ENCODE measurements around the gene SUDS3. TPM values are rescaled to one million over a fixed set of nuclear protein-coding genes. Genes with fewer than 3 reads are reported as not detected.

Gene SUDS3
- polyA plus RNA-seq, 1 of the 3 experiments (the other 2 are of a cell fraction): 15.0 TPM

- H3K36me3 ChIP-seq (replicated peaks in 1 of 2; ENCODE audit: control insufficient read depth in 1 of 2, insufficient read depth in 2 of 2, low read length in 1 of 2): peaks cover 0 to 3% of the 10 kb centered on the region in 2 experiments
- no peak overlapping the region for H3K9ac ChIP-seq
- H3K4me3 ChIP-seq (ENCODE audit: low read depth in 2 of 2, low read length in 1 of 2): no peak overlapping the region
- WGBS (ENCODE audit: low lambda C conversion rate): 79% methylated on average over 6 of the region's 6 CpGs
- CTCF ChIA-PET: interaction anchor here (1.3 kb wide), 1 partner anchor 153 kb away, joined by 3 read pairs; no protein-coding TSS in a partner anchor
- POLR2A ChIA-PET: no interaction called here
- no peaks in the 10 kb centered on the region for H3K9me2 ChIP-seq
- no peaks in the 10 kb centered on the region for H4K20me1 ChIP-seq (ENCODE audit: insufficient read depth)
- peaks cover 0 to 20% of the 10 kb centered on the region in 2 experiments; a peak in 2 of 4 replicates for H3K4me1 ChIP-seq (ENCODE audit: control insufficient read depth in 1 of 2, insufficient read depth in 2 of 2, low read depth in 1 of 2, low read length in 1 of 2)
- H3K27ac ChIP-seq (ENCODE audit: low read depth in 2 of 2, low read length in 1 of 2): no peak overlapping the region
- H3F3A ChIP-seq (replicated peaks; ENCODE audit: insufficient read depth): no peaks in the 10 kb centered on the region
- no peak overlapping the region for H2AFZ ChIP-seq (ENCODE audit: low read depth)
- no peak overlapping the region for H3K4me2 ChIP-seq
- H3K9me3 ChIP-seq: no peaks in the 10 kb centered on the region
- DNase-seq: no peak
- peaks cover 25% of the 10 kb centered on the region for H3K79me2 ChIP-seq (ENCODE audit: insufficient read depth)
- H3K27me3 ChIP-seq (ENCODE audit: insufficient read depth): no peaks in the 10 kb centered on the region
- TF ChIP-seq MEF2A (IDR thresholded peaks at IDR 0.05; ENCODE audit: borderline replicate concordance, low read depth) (no peak), MXI1 (IDR thresholded peaks at IDR 0.05; ENCODE audit: low read depth, low read length) (no peak), IRF3 (IDR thresholded peaks at IDR 0.05; ENCODE audit: low read depth, low read length) (no peak), FOSL2 (IDR thresholded peaks at IDR 0.05; ENCODE audit: borderline replicate concordance, low read depth) (no peak), SIN3A (IDR thresholded peaks at IDR 0.05; ENCODE audit: borderline replicate concordance, low read depth, low read length) (no peak), SMC3 (IDR thresholded peaks at IDR 0.05; ENCODE audit: low read depth, low read length) (no peak)
Observed at GRCh38 chr12:118337194-118337838, 39.0 kb upstream of the SUDS3 start.

DNA sequence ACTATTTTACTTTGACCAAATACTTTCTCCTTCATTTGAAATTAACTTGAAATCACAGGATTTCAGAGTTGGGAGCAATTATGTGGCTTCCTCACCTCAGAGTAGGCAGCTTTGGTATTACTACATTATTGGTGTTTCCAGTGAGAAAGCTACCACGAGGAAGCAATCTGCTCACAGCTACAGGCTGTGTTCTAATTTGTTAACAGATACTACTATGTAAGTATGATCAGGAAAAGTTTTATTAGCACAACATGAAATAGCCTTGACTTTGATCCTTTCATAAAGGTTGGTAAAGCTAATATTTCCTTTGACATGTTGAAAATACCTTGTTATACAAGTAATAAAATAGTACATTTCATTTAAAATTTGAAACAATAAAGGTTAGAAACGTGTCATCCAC, 34.3 kb upstream of the SUDS3 start:
- CTCF ChIA-PET: interaction anchor here (1.7 kb wide), 1 partner anchor 34 kb away, joined by 6 read pairs; the partner anchor contains the start of gene SUDS3
- no peaks in the 10 kb centered on the region for H4K20me1 ChIP-seq (ENCODE audit: insufficient read depth)
- peaks cover 38% of the 10 kb centered on the region for H3K79me2 ChIP-seq (ENCODE audit: insufficient read depth)
- H3K4me2 ChIP-seq: no peak overlapping the region
- peaks cover 0 to 2% of the 10 kb centered on the region in 2 experiments for H3K36me3 ChIP-seq (replicated peaks in 1 of 2; ENCODE audit: control insufficient read depth in 1 of 2, insufficient read depth in 2 of 2, low read length in 1 of 2)
- TF ChIP-seq FOXJ3 (CRISPR knock-in tag; IDR thresholded peaks at IDR 0.05) (no peak), GATA2 (CRISPR knock-in tag; IDR thresholded peaks at IDR 0.05) (no peak), MXI1 (IDR thresholded peaks at IDR 0.05; ENCODE audit: low read depth, low read length) (no peak), ELF1 (IDR thresholded peaks at IDR 0.05) (no peak), NRF1 (IDR thresholded peaks at IDR 0.05; ENCODE audit: low read depth, low read length) (no peak), JUND (IDR thresholded peaks at IDR 0.05) (no peak)
- TF ChIP-seq, protein P1, sequence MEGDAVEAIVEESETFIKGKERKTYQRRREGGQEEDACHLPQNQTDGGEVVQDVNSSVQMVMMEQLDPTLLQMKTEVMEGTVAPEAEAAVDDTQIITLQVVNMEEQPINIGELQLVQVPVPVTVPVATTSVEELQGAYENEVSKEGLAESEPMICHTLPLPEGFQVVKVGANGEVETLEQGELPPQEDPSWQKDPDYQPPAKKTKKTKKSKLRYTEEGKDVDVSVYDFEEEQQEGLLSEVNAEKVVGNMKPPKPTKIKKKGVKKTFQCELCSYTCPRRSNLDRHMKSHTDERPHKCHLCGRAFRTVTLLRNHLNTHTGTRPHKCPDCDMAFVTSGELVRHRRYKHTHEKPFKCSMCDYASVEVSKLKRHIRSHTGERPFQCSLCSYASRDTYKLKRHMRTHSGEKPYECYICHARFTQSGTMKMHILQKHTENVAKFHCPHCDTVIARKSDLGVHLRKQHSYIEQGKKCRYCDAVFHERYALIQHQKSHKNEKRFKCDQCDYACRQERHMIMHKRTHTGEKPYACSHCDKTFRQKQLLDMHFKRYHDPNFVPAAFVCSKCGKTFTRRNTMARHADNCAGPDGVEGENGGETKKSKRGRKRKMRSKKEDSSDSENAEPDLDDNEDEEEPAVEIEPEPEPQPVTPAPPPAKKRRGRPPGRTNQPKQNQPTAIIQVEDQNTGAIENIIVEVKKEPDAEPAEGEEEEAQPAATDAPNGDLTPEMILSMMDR (IDR thresholded peaks at IDR 0.05): no peak
- TF ChIP-seq, protein P2, sequence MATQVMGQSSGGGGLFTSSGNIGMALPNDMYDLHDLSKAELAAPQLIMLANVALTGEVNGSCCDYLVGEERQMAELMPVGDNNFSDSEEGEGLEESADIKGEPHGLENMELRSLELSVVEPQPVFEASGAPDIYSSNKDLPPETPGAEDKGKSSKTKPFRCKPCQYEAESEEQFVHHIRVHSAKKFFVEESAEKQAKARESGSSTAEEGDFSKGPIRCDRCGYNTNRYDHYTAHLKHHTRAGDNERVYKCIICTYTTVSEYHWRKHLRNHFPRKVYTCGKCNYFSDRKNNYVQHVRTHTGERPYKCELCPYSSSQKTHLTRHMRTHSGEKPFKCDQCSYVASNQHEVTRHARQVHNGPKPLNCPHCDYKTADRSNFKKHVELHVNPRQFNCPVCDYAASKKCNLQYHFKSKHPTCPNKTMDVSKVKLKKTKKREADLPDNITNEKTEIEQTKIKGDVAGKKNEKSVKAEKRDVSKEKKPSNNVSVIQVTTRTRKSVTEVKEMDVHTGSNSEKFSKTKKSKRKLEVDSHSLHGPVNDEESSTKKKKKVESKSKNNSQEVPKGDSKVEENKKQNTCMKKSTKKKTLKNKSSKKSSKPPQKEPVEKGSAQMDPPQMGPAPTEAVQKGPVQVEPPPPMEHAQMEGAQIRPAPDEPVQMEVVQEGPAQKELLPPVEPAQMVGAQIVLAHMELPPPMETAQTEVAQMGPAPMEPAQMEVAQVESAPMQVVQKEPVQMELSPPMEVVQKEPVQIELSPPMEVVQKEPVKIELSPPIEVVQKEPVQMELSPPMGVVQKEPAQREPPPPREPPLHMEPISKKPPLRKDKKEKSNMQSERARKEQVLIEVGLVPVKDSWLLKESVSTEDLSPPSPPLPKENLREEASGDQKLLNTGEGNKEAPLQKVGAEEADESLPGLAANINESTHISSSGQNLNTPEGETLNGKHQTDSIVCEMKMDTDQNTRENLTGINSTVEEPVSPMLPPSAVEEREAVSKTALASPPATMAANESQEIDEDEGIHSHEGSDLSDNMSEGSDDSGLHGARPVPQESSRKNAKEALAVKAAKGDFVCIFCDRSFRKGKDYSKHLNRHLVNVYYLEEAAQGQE (IDR thresholded peaks at IDR 0.05; ENCODE audit: low read depth, low read length): no peak
- H2AFZ ChIP-seq (ENCODE audit: low read depth): no peak overlapping the region
- H3K9me2 ChIP-seq: no peaks in the 10 kb centered on the region
- H3K4me1 ChIP-seq (ENCODE audit: control insufficient read depth in 1 of 2, insufficient read depth in 2 of 2, low read depth in 1 of 2, low read length in 1 of 2): peaks cover 0 to 5% of the 10 kb centered on the region in 2 experiments; a peak in 1 of 4 replicates
- no peaks in the 10 kb centered on the region for H3K9me3 ChIP-seq
- no peak for DNase-seq
- POLR2A ChIA-PET: no interaction called here
- 79% methylated on average over 2 of the region's 2 CpGs for WGBS (ENCODE audit: low lambda C conversion rate)
- H3K4me3 ChIP-seq (ENCODE audit: low read depth in 2 of 2, low read length in 1 of 2): no peak overlapping the region
- no peaks in the 10 kb centered on the region for H3F3A ChIP-seq (replicated peaks; ENCODE audit: insufficient read depth)
- H3K27me3 ChIP-seq (ENCODE audit: insufficient read depth): no peaks in the 10 kb centered on the region
- no peak overlapping the region for H3K9ac ChIP-seq
- no peak overlapping the region for H3K27ac ChIP-seq (ENCODE audit: low read depth in 2 of 2, low read length in 1 of 2)
